CD4-positive, alpha-beta T cell treated with Interleukin-1 beta for 1 hour (primary cell): Measurements from ENCODE around the gene HMGA1.

ENCODE experiments used
- DNase-seq, 2 donors: peaks; one replicate each; pipeline ENCODE4 v3.0.0-alpha.2; 2020 to 2022

The HMGA1 gene

GRCh38 chr6:34236443-34237315 is at the start of gene HMGA1:
Gene HMGA1, plus strand, starts transcription at chr6:34236873. Its CDS starts 3,908 bp downstream, at chr6:34240781.
- DNase-seq, result peak; percentile 91 to 92

DNA sequence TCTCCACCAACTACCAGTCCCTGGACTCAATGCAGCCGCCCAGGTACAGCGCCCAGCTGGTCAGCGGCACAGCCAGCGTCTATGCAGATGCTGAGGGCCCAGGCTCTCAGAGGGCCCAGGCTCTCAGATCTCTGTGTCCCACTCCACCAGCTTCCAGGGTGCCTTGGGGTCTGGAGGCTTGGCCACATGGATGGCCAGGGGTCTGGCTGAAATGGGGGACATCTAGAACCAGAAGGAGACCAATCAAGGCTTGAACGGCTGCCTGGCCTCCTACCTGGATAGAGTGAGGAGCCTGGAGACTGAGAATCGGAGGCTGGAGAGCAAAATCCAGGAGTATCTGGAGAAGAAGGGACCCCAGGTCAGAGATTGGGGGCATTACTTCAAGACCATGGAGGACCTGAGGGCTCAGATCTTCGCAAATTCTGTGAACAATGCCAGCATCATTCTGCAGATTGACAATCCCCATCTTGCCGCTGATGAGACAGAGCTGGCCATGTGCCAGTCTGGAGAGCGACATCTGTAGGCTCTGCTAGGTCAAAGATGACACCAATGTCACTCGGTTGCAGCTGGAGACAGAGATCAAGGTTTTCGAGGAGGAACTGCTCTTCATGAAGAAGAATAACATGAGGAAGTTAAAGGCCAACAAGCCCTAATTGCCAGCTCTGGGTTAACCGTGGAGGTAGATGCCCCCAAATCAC is 46.7 kb upstream of the HMGA1 start:
- peak; percentile 39 to 72 for DNase-seq

DNA sequence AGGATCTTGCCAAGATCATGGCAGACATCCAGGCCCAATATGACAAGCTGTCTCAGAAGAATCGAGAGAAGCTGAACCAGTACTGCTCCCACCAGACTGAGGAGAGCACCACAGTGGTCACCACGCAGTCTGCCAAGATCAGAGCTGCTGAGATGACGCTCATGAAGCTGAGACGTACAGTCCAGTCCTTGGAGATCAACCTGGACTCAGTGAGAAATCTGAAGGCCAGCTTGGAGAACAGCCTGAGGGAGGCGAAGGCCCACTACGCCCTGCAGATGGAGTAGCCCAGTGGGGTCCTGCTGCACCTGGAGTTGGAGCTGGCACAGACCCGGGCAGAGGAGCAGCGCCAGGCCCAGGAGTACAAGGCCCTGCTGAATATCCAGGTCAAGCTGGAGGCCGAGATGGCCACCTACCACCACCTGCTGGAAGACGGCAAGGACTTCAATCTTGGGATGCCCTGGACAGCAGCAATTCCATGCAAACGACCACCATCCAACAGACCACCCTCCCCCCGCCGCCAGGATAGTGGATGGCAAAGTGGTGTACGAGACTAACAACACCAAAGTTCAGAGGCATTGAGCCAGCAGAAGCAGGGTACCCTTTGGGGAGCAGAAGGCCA is 46.1 kb upstream of the HMGA1 start:
- DNase-seq, result no peak

GRCh38 chr6:34194772-34195171 is 41.9 kb upstream of the HMGA1 start:
- no peak for DNase-seq

DNA sequence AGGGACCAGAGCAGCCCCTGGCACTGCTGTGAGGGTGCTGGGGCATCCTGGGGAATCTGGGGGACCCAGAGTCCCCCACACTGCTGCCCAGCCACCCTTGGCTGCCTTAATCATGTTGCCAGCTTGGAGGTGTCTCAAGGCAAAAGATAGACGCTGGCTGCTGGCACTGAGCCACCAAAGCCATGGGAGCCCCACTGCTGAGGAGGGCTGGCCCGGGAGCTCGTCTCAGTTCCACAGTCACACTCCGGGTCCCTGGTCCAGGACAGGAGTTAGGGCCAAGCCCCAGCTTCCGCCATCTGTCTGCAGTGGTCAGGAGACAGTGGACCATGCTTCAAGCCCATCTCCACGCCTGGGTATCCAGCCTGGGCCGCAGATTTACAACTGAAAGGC is 41.0 kb upstream of the HMGA1 start:
- no peak for DNase-seq

- DNase-seq, result peak; percentile 88 to 89
Observed at GRCh38 chr6:34196116-34196832, 40.4 kb upstream of the HMGA1 start.

DNA sequence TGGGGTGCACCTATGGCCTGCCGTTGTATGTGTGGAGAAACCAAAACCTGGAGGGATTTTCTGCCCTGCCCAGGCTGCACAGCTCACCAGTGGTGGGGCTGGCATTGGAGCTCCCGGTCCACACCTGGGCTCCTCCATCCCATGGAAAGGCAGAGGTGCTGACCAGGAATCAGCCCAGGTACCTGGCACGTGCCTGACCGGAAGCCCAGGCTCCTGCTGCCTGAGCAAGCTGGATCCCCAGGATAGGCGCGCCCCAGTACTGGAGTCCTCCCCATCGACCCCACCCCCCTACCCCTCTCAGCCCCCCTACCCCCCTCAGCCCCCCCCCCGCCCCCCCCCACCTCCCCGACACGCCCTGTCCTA is 39.9 kb upstream of the HMGA1 start:
- no peak for DNase-seq

DNA sequence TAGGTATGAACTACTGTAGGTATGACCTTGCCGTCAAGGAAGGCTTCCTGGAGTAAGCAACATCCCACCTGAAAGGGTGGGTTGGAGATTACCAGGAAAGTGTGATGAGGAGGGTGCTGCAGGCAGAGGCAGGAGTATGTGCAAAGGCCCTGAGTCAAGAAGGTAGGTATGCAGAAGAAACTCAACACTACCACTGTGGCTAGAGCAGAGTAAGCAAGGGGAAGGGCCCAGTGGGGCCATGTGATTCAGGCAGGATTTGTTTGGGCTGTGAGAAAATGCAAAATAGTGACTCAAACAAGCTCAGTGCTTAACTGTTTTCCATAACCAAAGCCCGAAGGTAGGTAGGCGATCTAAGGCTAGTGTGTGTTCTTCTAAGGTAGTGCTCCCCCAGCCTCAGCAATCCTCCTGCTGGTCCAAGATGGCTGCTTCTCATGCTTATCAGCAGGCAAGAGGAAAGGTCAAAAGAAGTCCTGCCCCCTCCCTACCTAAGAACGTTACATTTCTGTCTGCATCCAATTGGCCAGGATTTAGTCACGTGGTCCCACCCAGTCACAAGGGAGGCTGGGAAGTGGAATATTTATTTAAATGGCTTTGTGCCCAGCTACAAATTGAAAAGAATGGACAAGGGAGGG is 36.2 kb upstream of the HMGA1 start:
- no peak for DNase-seq

- DNase-seq, result no peak
Observed at GRCh38 chr6:34201455-34202107, 35.1 kb upstream of the HMGA1 start.

GRCh38 chr6:34202329-34203201 is 34.1 kb upstream of the HMGA1 start:
- DNase-seq, result no peak

DNA sequence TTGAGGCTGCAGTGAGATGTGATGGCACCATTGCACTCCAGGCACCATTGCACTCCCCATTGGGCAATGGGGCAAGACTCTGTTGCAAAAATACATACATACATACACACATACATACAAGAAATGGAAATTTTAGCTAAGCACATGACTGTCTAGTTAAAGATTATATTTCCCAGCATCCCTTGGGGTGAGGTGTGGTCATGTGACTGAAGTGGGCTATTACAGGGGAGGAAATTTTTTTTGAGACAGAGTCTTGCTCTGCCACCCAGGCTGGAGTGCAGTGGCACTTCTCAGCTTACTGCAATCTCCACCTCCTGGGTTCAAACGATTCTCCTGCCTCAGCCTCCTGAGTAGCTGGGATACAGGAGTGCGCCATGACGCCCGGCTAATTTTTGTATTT is 32.0 kb upstream of the HMGA1 start:
- no peak for DNase-seq

- DNase-seq, result peak in 1 of 2 donors; percentile 1
Observed at GRCh38 chr6:34205466-34205865, 31.2 kb upstream of the HMGA1 start.

DNA sequence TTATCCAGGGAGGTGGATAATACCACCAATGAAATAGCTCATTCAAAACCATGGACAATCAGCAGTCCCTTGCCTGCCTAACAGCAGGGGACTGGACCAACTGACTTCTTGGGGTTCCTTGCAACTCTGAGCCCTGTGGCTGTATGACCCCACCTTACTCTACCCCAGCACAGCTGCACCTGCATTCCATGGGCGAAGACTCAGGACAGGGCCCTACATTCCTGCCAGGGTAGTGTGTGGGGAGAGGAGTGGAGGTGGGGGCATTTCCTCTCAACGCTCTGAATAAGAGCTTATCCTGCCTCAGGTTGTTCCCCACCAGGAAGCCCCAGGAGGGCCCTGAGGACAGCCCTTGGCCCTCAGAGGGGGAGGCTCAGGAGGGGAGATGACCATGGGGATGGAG is 30.8 kb upstream of the HMGA1 start:
- no peak for DNase-seq

- no peak for DNase-seq
Observed at GRCh38 chr6:34206726-34207125, 29.9 kb upstream of the HMGA1 start.

- no peak for DNase-seq
Observed at GRCh38 chr6:34207695-34208443, 28.8 kb upstream of the HMGA1 start.

GRCh38 chr6:34213772-34214171 is 22.9 kb upstream of the HMGA1 start:
- no peak for DNase-seq

- DNase-seq, result no peak
Observed at GRCh38 chr6:34218691-34219090, 18.0 kb upstream of the HMGA1 start.

DNA sequence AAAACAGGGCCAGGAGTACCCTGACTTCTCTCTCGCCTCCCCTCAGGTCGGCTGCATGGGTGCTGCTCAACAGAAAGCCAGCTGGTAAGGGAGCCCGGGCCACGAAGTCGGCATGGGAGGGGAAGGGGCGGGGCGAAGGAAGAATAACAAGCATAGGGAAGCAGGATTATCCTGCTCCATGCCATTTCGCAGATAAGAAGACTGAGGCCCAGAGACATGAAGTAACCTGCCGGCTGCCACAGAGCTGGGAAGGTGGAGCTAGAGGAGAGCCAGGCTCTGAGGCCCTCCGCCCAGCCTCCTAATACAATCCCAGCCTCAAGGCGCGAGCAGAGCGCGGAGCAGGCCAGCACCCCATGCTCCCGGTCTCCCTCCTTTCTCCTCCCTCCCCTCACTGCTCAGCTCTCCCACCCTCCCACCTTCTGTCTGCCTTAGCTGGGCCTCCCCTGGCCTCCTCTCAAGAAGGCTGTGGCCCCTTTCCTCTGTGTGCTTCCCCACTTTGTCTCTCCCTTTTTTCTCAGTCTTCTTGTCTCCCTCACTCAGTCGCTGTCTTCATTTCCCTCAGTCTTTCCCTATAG is 13.2 kb upstream of the HMGA1 start:
- DNase-seq, result no peak

DNA sequence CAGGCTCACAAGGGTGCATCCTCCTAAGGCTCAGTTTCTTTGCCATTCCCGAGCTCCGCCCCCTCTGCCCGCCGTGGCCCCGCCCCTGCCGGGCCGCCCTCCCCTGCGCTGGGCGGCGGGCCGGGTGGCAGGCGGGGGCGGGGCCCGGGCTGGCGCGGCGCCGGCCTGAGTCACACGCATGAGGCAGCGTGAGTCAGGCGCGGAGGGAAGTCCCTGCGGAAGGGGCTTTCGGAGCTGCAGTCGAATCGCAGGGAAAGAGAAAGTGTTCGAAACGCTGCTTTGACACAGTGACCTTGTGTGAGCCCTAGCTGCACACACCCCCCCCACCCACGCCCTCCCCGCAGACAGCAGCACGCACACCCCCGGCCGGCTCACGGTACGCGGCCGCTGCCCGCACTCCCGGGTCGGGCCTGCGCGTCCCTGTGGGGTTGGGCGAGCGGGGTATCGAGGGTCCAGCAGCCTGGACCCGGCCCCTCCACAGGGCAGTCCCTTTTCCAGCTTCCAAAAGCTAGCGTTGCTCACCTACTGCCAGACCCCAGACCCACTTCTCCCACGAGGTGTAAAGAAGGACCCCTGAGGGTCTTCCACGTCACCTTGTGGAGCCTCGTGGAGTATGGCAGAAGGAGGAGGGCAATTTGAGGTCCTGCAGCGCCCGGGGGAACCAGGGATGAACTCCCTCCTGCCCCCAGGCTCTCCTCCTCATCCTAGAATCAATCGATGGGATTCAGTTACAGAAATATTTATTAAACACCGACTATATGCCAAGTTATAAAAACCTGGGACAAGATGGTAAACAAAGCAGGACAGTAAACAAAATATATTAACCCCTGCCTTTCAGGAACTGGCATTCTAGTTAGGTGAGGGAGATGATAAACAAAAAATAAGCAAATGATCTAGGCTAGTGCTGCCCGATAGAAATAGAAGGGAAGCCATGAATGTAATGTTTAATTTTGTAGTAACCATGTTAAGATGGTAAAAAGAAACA is 12.4 kb upstream of the HMGA1 start:
- peak; percentile 96 to 98 for DNase-seq
